Inferior parietal cortex (tissue), 1 donor: ENCODE measurements around the gene BCHE.

Experiments
- DNase-seq: peaks from one replicate; pipeline ENCODE4 v3.0.0-alpha.2; 2016; ENCODE audit errors: extremely low spot score

Gene BCHE

GRCh38 chr3:165751637-165752036 lies 85.6 kb downstream of the BCHE start:
- no peak for DNase-seq

DNA sequence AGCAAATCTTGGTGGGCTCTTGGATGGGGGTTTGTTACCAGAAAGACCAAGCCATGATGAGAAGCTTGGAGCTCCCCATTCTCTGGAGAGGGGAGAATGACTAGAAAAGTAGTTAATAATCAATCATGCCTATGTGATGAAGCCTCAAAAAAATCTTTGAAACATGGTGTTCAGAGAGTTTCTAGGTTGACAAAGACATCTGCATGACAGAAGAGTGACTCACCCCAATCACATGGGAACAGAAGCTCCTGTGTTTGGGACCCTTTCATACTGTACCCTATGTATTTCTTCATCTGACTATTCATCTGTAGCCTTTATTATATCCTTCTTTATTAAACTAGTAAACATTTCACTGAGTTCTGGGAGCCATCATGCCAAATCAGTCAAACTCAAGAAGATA lies 87.4 kb downstream of the BCHE start:
- no peak for DNase-seq

DNA sequence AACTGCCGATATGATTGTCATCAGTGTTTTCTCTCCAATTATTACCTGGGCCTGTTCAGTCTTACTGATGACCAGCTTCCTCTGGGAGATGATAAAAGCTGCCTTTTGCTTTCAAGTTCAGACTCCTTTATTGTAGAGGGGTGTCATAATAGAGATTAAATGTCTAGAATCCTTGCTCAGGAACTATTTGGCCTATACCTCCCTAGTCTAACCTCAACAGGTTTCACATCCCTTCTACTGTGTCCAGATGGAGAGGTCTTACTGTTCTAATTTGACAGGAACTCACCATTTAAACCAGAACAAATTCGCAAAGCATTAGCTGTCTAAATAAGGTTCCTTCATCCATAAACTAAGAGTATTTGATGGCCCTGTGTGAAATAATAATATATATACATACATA lies 88.0 kb downstream of the BCHE start:
- no peak for DNase-seq

- no peak for DNase-seq
Measured at GRCh38 chr3:165748094-165748493, 89.1 kb downstream of the BCHE start.

- no peak for DNase-seq
Measured at GRCh38 chr3:165746874-165747273, 90.3 kb downstream of the BCHE start.

- DNase-seq = no peak
Measured at GRCh38 chr3:165744025-165744424, 93.2 kb downstream of the BCHE start.

DNA sequence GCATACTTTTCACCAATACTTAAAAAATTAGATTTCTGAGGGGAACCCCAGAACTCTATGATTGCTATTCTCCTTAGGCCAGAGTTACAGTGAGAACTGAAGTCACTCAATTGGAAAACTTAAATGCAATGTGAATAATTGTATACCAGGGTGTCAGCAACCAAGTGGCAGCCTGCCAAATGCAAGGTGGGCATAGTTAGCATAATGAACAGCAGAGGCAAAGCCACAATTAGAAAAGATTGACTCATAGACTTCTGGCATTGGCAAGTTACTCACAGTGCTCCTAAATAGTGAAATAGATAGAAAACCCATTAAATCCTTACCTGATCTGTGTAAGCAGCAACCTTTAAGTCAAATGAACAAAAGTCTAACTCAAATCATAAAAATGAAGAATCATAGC lies 94.9 kb downstream of the BCHE start:
- no peak for DNase-seq

DNA sequence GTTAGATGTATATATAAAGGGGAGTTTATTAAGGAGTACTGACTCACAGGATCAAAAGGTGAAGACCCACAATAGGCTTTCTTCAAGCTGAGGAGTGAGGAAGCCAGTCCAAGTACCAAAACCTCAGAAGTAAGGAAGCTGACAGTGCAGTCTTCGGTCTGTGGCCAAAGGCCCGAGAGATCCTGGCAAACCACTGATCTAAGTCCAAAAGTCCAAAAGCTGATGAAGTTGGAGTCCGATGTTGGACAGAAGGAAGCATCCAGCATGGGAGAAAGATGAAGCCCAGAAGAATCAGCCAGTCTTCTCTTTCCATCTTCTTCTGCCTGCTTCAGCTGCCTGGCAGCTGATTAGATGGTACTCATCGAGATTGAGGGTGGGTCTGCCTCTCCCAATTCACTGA lies 107.5 kb downstream of the BCHE start:
- DNase-seq = no peak

GRCh38 chr3:165728924-165729323 lies 108.3 kb downstream of the BCHE start:
- no peak for DNase-seq

DNA sequence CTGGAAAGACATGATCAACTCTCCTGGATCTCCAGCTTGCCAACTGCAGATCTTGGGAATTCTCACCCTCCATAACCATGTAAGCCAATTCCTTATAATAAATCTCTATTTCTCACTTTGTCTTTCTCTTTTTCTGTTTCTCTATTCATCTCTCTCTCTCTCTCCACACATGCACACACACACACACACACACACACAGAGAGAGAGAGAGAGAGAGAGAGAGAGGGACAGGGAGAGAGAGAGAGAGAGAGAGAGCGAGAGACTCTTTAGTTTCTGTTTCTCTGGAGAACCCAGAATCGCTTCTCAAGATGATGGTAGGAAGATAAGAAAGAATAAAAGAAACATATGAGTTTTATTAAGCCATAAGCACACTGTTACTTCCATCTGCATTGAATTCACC lies 111.9 kb downstream of the BCHE start:
- DNase-seq = no peak
